ENCODE results near the gene EGFL7. TPM values are rescaled to one million over a fixed set of nuclear protein-coding genes. Genes with fewer than 3 reads are reported as not detected.
A peak's percentile ranks its signal among the peaks of the same experiment; 100 is the strongest.

Gene EGFL7
- total RNA-seq, 4 donors from 2014 or later: 12.3 to 64.7 (median 33.6) TPM

DNA sequence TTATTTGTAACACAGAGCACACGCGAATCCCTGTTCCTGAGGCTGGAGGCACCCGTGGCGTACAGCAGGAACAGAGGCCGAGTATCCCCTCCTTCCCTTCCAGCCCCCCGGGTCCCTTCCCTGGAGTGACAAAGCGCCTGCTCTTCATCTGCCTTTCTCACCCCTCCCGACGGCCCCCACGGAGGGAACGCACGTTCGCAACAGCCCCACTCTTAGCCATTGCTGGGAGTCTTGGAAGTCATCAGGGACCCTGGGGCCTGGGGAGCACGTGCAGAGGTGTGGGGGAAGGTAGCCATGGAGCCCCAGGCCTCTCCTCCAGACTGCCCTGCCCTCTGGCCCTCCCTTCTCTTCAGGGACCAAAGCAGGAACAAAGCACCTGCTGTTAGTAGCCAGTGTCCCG is 22.1 kb downstream of the EGFL7 start:
- Histone ChIP-seq H3K27me3 (no peaks in the 10 kb centered on the region), H3K9me3 (no peaks in the 10 kb centered on the region), H3K36me3 (no peaks in the 10 kb centered on the region), H3K4me1 (peaks cover 18 to 44% (median 31%) of the 10 kb centered on the region in 4 donors), H3K27ac (no peak overlapping the region), H3K4me3 (no peak overlapping the region)
- in situ Hi-C loops (cut with MboI; ENCODE audit: low pct_ligation_motif_present in 1 of 4, low pct_unique_long_range_greater_than_20kb in 1 of 4, low sequenced_read_pairs in 3 of 4): no loop called here
- DNase-seq: no peak
- no peak for TF ChIP-seq POLR2AphosphoS5 (IDR thresholded peaks at IDR 0.05)
- TF ChIP-seq EP300 (IDR thresholded peaks at IDR 0.05; ENCODE audit: low read depth): no peak
- no peak for TF ChIP-seq POLR2A (IDR thresholded peaks at IDR 0.05)
- TF ChIP-seq, protein P1, sequence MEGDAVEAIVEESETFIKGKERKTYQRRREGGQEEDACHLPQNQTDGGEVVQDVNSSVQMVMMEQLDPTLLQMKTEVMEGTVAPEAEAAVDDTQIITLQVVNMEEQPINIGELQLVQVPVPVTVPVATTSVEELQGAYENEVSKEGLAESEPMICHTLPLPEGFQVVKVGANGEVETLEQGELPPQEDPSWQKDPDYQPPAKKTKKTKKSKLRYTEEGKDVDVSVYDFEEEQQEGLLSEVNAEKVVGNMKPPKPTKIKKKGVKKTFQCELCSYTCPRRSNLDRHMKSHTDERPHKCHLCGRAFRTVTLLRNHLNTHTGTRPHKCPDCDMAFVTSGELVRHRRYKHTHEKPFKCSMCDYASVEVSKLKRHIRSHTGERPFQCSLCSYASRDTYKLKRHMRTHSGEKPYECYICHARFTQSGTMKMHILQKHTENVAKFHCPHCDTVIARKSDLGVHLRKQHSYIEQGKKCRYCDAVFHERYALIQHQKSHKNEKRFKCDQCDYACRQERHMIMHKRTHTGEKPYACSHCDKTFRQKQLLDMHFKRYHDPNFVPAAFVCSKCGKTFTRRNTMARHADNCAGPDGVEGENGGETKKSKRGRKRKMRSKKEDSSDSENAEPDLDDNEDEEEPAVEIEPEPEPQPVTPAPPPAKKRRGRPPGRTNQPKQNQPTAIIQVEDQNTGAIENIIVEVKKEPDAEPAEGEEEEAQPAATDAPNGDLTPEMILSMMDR (IDR thresholded peaks at IDR 0.05): no peak
- intact Hi-C loops (cut with DNase I; ENCODE audit: low total_unique reads): loop anchor here (5.0 kb wide), 1 partner anchor 43 kb away; no protein-coding TSS in a partner anchor
- WGBS, 2 donors (ENCODE audit: low coverage in 1 of 2): 89% methylated on average over 15 of the region's 15 CpGs; no CpG with 5 or more reads in 1 of the 2 donors

DNA sequence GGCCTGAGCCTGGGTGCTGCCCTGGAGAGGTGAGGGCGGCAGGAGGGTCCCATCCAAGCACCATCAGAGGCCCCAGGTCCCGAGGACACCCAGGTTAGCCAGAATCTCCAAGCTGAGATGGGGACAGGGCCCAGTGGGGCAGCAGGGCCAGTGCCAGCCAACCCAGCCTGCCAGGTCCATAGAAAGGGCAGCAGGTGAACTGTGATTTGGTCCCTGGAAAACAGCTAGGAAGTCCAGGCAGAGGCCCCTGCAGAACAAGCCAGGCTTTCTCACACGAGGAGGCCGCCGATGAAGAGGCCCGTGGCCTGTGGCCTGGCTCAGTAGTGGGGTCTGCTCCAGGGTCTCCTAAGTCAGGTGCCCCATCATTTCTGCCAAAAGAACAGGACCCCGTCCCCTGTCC is 22.5 kb downstream of the EGFL7 start:
- Histone ChIP-seq H3K4me3 (peak overlapping the region in 1 of 4 donors; percentile 70), H3K36me3 (no peaks in the 10 kb centered on the region), H3K4me1 (peaks cover 18 to 46% (median 31%) of the 10 kb centered on the region in 4 donors), H3K27me3 (no peaks in the 10 kb centered on the region), H3K27ac (no peak overlapping the region), H3K9me3 (no peaks in the 10 kb centered on the region)
- in situ Hi-C loops (cut with MboI; ENCODE audit: low pct_ligation_motif_present in 1 of 4, low pct_unique_long_range_greater_than_20kb in 1 of 4, low sequenced_read_pairs in 3 of 4): no loop called here
- DNase-seq: no peak
- intact Hi-C loops (cut with DNase I; ENCODE audit: low total_unique reads): loop anchor here (5.0 kb wide), 1 partner anchor 42 kb away; no protein-coding TSS in a partner anchor
- 88% methylated on average over 7 of the region's 7 CpGs; no CpG with 5 or more reads in 1 of the 2 donors for WGBS, 2 donors (ENCODE audit: low coverage in 1 of 2)
- TF ChIP-seq POLR2A (IDR thresholded peaks at IDR 0.05) (no peak), EP300 (IDR thresholded peaks at IDR 0.05; ENCODE audit: low read depth) (no peak), POLR2AphosphoS5 (IDR thresholded peaks at IDR 0.05) (no peak)
- TF ChIP-seq, protein P1 (IDR thresholded peaks at IDR 0.05): no peak

GRCh38 chr9:136685790-136686533 is 23.2 kb downstream of the EGFL7 start:
- Histone ChIP-seq H3K27me3 (no peaks in the 10 kb centered on the region), H3K27ac (peak overlapping the region; percentile 88 to 94 (median 90)), H3K9me3 (no peaks in the 10 kb centered on the region), H3K4me3 (peak overlapping the region; percentile 64 to 87 (median 78)), H3K4me1 (peaks cover 25 to 53% (median 33%) of the 10 kb centered on the region in 4 donors), H3K36me3 (no peaks in the 10 kb centered on the region)
- intact Hi-C loops (cut with DNase I; ENCODE audit: low total_unique reads) (loop anchor here (5.0 kb wide), 1 partner anchor 41 kb away; no protein-coding TSS in a partner anchor), in situ Hi-C loops (cut with MboI; ENCODE audit: low pct_ligation_motif_present in 1 of 4, low pct_unique_long_range_greater_than_20kb in 1 of 4, low sequenced_read_pairs in 3 of 4) (no loop called here)
- TF ChIP-seq POLR2AphosphoS5 (IDR thresholded peaks at IDR 0.05) (no peak), EP300 (IDR thresholded peaks at IDR 0.05; ENCODE audit: low read depth) (no peak), POLR2A (IDR thresholded peaks at IDR 0.05) (no peak)
- TF ChIP-seq, protein P1 (IDR thresholded peaks at IDR 0.05): no peak
- no peak for DNase-seq
- 43% methylated on average over 19 of the region's 19 CpGs; no CpG with 5 or more reads in 1 of the 2 donors for WGBS, 2 donors (ENCODE audit: low coverage in 1 of 2)

- H3K36me3 ChIP-seq: no peaks in the 10 kb centered on the region
- H3K27me3 ChIP-seq: no peaks in the 10 kb centered on the region
- H3K27ac ChIP-seq: peak overlapping the region; percentile 88 to 94 (median 90)
- no peak for DNase-seq
- WGBS, 2 donors (ENCODE audit: low coverage in 1 of 2): 3% methylated on average over 11 of the region's 20 CpGs; no CpG with 5 or more reads in 1 of the 2 donors
- intact Hi-C loops (cut with DNase I; ENCODE audit: low total_unique reads): loop anchor here (5.0 kb wide), 1 partner anchor 41 kb away; no protein-coding TSS in a partner anchor
- H3K4me3 ChIP-seq: peak overlapping the region; percentile 64 to 87 (median 78)
- no peak for TF ChIP-seq POLR2AphosphoS5 (IDR thresholded peaks at IDR 0.05)
- no peaks in the 10 kb centered on the region for H3K9me3 ChIP-seq
- H3K4me1 ChIP-seq: peaks cover 28 to 58% (median 35%) of the 10 kb centered on the region in 4 donors
- in situ Hi-C loops (cut with MboI; ENCODE audit: low pct_ligation_motif_present in 1 of 4, low pct_unique_long_range_greater_than_20kb in 1 of 4, low sequenced_read_pairs in 3 of 4): no loop called here
Measured at GRCh38 chr9:136686534-136686793, 23.7 kb downstream of the EGFL7 start.
